Muscle layer of colon (tissue), 2 donors: ENCODE results near the gene GLT6D1.

ENCODE experiments used
- H3K27ac ChIP-seq: one replicate; pipeline ENCODE4 v1.7.0; 2013; ENCODE audit warnings: low read depth, mild to moderate bottlenecking, low read length, moderate library complexity
- H3K27me3 ChIP-seq, 2 donors: one replicate each; pipeline ENCODE4 v1.7.0; 2013; ENCODE audit warnings: low read length in 2 of 2, mild to moderate bottlenecking in 2 of 2; ENCODE audit not compliant: insufficient read depth in 2 of 2, control insufficient read depth in 1 of 2
- H3K36me3 ChIP-seq: one replicate; pipeline ENCODE4 v1.7.0; 2013; ENCODE audit warnings: mild to moderate bottlenecking, low read length; ENCODE audit not compliant: insufficient read depth
- H3K4me1 ChIP-seq: one replicate; pipeline ENCODE4 v1.7.0; 2013; ENCODE audit warnings: mild to moderate bottlenecking, low read length; ENCODE audit not compliant: insufficient read depth
- H3K4me3 ChIP-seq, 2 donors: one replicate each; pipeline ENCODE4 v1.7.0; 2013; ENCODE audit warnings: low read length in 2 of 2, low read depth in 1 of 2, mild to moderate bottlenecking in 1 of 2, moderate library complexity in 1 of 2
- H3K9ac ChIP-seq: one replicate; pipeline ENCODE4 v1.7.0; 2013; ENCODE audit warnings: low read length
- H3K9me3 ChIP-seq: one replicate; pipeline ENCODE4 v1.7.0; 2013; ENCODE audit warnings: mild to moderate bottlenecking, low read length
- donor health status: abdominal sarcoma.
- donor health status: Adenocarcinoma of cecum.

GLT6D1 gene

GRCh38 chr9:135588371-135588770 lies 51.0 kb downstream of the GLT6D1 start:
- Histone ChIP-seq H3K36me3 (no peaks in the 10 kb centered on the region), H3K4me1 (no peaks in the 10 kb centered on the region), H3K4me3 (no peak overlapping the region), H3K27me3 (peaks cover 0 to 12% of the 10 kb centered on the region in 2 donors), H3K9ac (no peak overlapping the region), H3K9me3 (no peaks in the 10 kb centered on the region), H3K27ac (no peak overlapping the region)

GRCh38 chr9:135587658-135588057 lies 51.7 kb downstream of the GLT6D1 start:
- Histone ChIP-seq H3K9me3 (no peaks in the 10 kb centered on the region), H3K4me1 (no peaks in the 10 kb centered on the region), H3K36me3 (no peaks in the 10 kb centered on the region), H3K27me3 (peaks cover 0 to 12% of the 10 kb centered on the region in 2 donors), H3K4me3 (no peak overlapping the region), H3K27ac (no peak overlapping the region), H3K9ac (no peak overlapping the region)

- Histone ChIP-seq H3K4me3 (no peak overlapping the region), H3K36me3 (no peaks in the 10 kb centered on the region), H3K27ac (no peak overlapping the region), H3K9ac (no peak overlapping the region), H3K4me1 (no peaks in the 10 kb centered on the region), H3K9me3 (no peaks in the 10 kb centered on the region), H3K27me3 (peaks cover 0 to 6% of the 10 kb centered on the region in 2 donors)
These were observed 52.7 kb downstream of the GLT6D1 start for GRCh38 chr9:135586601-135587109.

GRCh38 chr9:135584934-135585333 lies 54.4 kb downstream of the GLT6D1 start:
- Histone ChIP-seq H3K27me3 (no peaks in the 10 kb centered on the region), H3K36me3 (no peaks in the 10 kb centered on the region), H3K9ac (no peak overlapping the region), H3K4me3 (no peak overlapping the region), H3K9me3 (no peaks in the 10 kb centered on the region), H3K4me1 (no peaks in the 10 kb centered on the region), H3K27ac (no peak overlapping the region)

GRCh38 chr9:135584371-135584770 lies 55.0 kb downstream of the GLT6D1 start:
- no peak overlapping the region for H3K4me3 ChIP-seq
- H3K9me3 ChIP-seq: no peaks in the 10 kb centered on the region
- no peaks in the 10 kb centered on the region for H3K4me1 ChIP-seq
- H3K27ac ChIP-seq: no peak overlapping the region
- no peaks in the 10 kb centered on the region for H3K27me3 ChIP-seq
- no peaks in the 10 kb centered on the region for H3K36me3 ChIP-seq
- H3K9ac ChIP-seq: no peak overlapping the region

GRCh38 chr9:135583688-135584011 lies 55.7 kb downstream of the GLT6D1 start:
- H3K4me1 ChIP-seq: no peaks in the 10 kb centered on the region
- H3K36me3 ChIP-seq: no peaks in the 10 kb centered on the region
- H3K9me3 ChIP-seq: no peaks in the 10 kb centered on the region
- no peak overlapping the region for H3K27ac ChIP-seq
- no peaks in the 10 kb centered on the region for H3K27me3 ChIP-seq
- H3K4me3 ChIP-seq: no peak overlapping the region
- no peak overlapping the region for H3K9ac ChIP-seq

GRCh38 chr9:135582966-135583687 lies 56.2 kb downstream of the GLT6D1 start:
- Histone ChIP-seq H3K27me3 (no peaks in the 10 kb centered on the region), H3K9ac (no peak overlapping the region), H3K4me3 (no peak overlapping the region), H3K4me1 (no peaks in the 10 kb centered on the region), H3K9me3 (no peaks in the 10 kb centered on the region), H3K36me3 (no peaks in the 10 kb centered on the region), H3K27ac (no peak overlapping the region)

GRCh38 chr9:135582541-135582940 lies 56.8 kb downstream of the GLT6D1 start:
- Histone ChIP-seq H3K9me3 (no peaks in the 10 kb centered on the region), H3K9ac (no peak overlapping the region), H3K27ac (no peak overlapping the region), H3K36me3 (no peaks in the 10 kb centered on the region), H3K27me3 (no peaks in the 10 kb centered on the region), H3K4me3 (no peak overlapping the region), H3K4me1 (no peaks in the 10 kb centered on the region)

GRCh38 chr9:135581636-135582426 lies 57.5 kb downstream of the GLT6D1 start:
- Histone ChIP-seq H3K9ac (no peak overlapping the region), H3K27me3 (no peaks in the 10 kb centered on the region), H3K4me3 (no peak overlapping the region), H3K27ac (no peak overlapping the region), H3K4me1 (no peaks in the 10 kb centered on the region), H3K36me3 (no peaks in the 10 kb centered on the region), H3K9me3 (no peaks in the 10 kb centered on the region)

- no peak overlapping the region for H3K9ac ChIP-seq
- H3K27me3 ChIP-seq: no peaks in the 10 kb centered on the region
- no peaks in the 10 kb centered on the region for H3K36me3 ChIP-seq
- no peaks in the 10 kb centered on the region for H3K4me1 ChIP-seq
- H3K27ac ChIP-seq: no peak overlapping the region
- no peak overlapping the region for H3K4me3 ChIP-seq
- H3K9me3 ChIP-seq: no peaks in the 10 kb centered on the region
These were observed 58.5 kb downstream of the GLT6D1 start for GRCh38 chr9:135580664-135581380.

- no peaks in the 10 kb centered on the region for H3K27me3 ChIP-seq
- no peaks in the 10 kb centered on the region for H3K36me3 ChIP-seq
- no peak overlapping the region for H3K27ac ChIP-seq
- H3K4me3 ChIP-seq: no peak overlapping the region
- H3K4me1 ChIP-seq: no peaks in the 10 kb centered on the region
- H3K9me3 ChIP-seq: no peaks in the 10 kb centered on the region
- H3K9ac ChIP-seq: no peak overlapping the region
These were observed 59.3 kb downstream of the GLT6D1 start for GRCh38 chr9:135579889-135580660.
